Smooth muscle cell (in vitro differentiated cells): Measurements from ENCODE around the gene ITGB2. TPM values are rescaled to one million over a fixed set of nuclear protein-coding genes. Genes with fewer than 3 reads are reported as not detected.
A peak's percentile ranks its signal among the peaks of the same experiment; 100 is the strongest.

ENCODE experiments used
- DNase-seq: peaks from one replicate; lab custom pipeline; 2025; ENCODE audit not compliant: unreplicated experiment; lab: John Stamatoyannopoulos, UW
- H2AFZ ChIP-seq: fragments of 200-600 bp; sonication (generic); 2 replicates; pipeline ENCODE4 v1.6.0; 2016; ENCODE audit warnings: antibody characterized with exemption, low read depth, mild to moderate bottlenecking
- H3F3A ChIP-seq: fragments of 200-600 bp; sonication (generic); 2 replicates; pipeline ENCODE4 v1.6.0; 2017; ENCODE audit warnings: antibody characterized with exemption, low read depth
- H3K27ac ChIP-seq: fragments of 200-600 bp; sonication (generic); 2 replicates; pipeline ENCODE4 v1.5.1; 2016; ENCODE audit warnings: low read depth, mild to moderate bottlenecking
- H3K27me3 ChIP-seq: fragments of 200-600 bp; sonication (generic); 2 replicates; pipeline ENCODE4 v1.6.1; 2016; ENCODE audit warnings: low read depth, mild to moderate bottlenecking
- H3K36me3 ChIP-seq: fragments of 200-600 bp; sonication (generic); 2 replicates; pipeline ENCODE4 v1.5.1; 2016; ENCODE audit warnings: low read depth
- H3K4me1 ChIP-seq: fragments of 200-600 bp; sonication (generic); 2 replicates; pipeline ENCODE4 v1.5.1; 2016; ENCODE audit warnings: low read depth
- H3K4me2 ChIP-seq: fragments of 200-600 bp; sonication (generic); 2 replicates; pipeline ENCODE4 v1.6.0; 2016; ENCODE audit warnings: mild to moderate bottlenecking
- H3K4me3 ChIP-seq: fragments of 200-600 bp; sonication (generic); 2 replicates; pipeline ENCODE4 v1.5.1; 2016; ENCODE audit warnings: mild to moderate bottlenecking
- H3K79me2 ChIP-seq: fragments of 200-600 bp; sonication (generic); 2 replicates; pipeline ENCODE4 v1.6.0; 2016; ENCODE audit warnings: low read depth, mild to moderate bottlenecking
- H3K9ac ChIP-seq: fragments of 200-600 bp; sonication (generic); 2 replicates; pipeline ENCODE4 v1.6.0; 2016; ENCODE audit warnings: low read depth
- H3K9me3 ChIP-seq: fragments of 200-600 bp; sonication (generic); replicated peaks from 2 replicates; pipeline ENCODE4 v1.5.1; 2016; ENCODE audit warnings: low read depth
- H4K20me1 ChIP-seq: fragments of 200-600 bp; sonication (generic); 2 replicates; pipeline ENCODE4 v1.6.0; 2016; ENCODE audit warnings: low read depth
- WGBS: methylation state at CpG from one replicate; pipeline ENCODE4 v1.1.7; 2016; ENCODE audit warnings: low lambda C conversion rate; 5-methylcytosine and 5-hydroxymethylcytosine counted together
- polyA plus RNA-seq: library from polyadenylated mRNA; unstranded; fragments of >200 nt; fragmentation: Nextera tagmentation; extraction: Ambion mirVana; gene quantifications from 2 replicates; pipeline ENCODE4 v1.2.1, GENCODE V29; 2016
- total RNA-seq: library from RNA; depleted of rRNA; stranded (reverse); fragments of >200 nt; gene quantifications from 2 replicates; pipeline ENCODE4 v1.2.3, GENCODE V29; 2014
- TF ChIP-seq, protein P1 (sequence below): fragments of 200-600 bp; sonication (generic); IDR thresholded peaks from 2 replicates; pipeline ENCODE4 v1.5.1; 2017; ENCODE audit warnings: borderline replicate concordance, mild to moderate bottlenecking, antibody characterized with exemption; ENCODE audit not compliant: insufficient read depth, poor library complexity, severe bottlenecking

ITGB2 gene
- total and polyA plus RNA-seq, 2 experiments from 2014 or later: 0.18 to 0.86 TPM

DNA sequence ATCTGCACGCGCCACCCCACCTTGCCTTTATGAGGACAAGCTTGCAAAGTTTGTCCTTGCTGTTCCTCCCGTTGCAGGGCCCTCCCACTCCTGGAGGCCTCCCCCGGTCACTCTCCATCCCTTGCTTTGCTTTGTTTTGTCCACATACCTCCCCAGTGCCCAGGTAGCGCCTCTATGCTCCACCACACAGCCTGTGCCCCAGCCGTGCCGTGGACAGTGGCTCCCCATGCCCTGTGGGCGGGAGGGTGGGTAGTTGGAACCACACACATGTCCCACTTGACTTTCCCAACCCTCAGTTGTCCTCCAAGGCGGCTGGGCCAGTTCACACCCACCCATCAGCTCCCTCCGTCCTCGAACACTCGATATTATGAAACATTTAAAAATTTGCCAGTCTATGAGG is 43.7 kb upstream of the ITGB2 start:
- no peaks in the 10 kb centered on the region for H3K9me3 ChIP-seq
- no peak for DNase-seq
- peaks cover 20% of the 10 kb centered on the region for H3K79me2 ChIP-seq
- H4K20me1 ChIP-seq: peaks cover 4% of the 10 kb centered on the region
- H3K36me3 ChIP-seq: no peaks in the 10 kb centered on the region
- no peak overlapping the region for H3K9ac ChIP-seq
- H3K27ac ChIP-seq: peak overlapping the region; percentile 58
- no peak overlapping the region for H2AFZ ChIP-seq
- H3K27me3 ChIP-seq: no peaks in the 10 kb centered on the region
- peak overlapping the region; percentile 76 for H3K4me2 ChIP-seq
- peaks cover 16% of the 10 kb centered on the region for H3F3A ChIP-seq
- WGBS: 88% methylated on average over 12 of the region's 12 CpGs
- TF ChIP-seq, protein P1, sequence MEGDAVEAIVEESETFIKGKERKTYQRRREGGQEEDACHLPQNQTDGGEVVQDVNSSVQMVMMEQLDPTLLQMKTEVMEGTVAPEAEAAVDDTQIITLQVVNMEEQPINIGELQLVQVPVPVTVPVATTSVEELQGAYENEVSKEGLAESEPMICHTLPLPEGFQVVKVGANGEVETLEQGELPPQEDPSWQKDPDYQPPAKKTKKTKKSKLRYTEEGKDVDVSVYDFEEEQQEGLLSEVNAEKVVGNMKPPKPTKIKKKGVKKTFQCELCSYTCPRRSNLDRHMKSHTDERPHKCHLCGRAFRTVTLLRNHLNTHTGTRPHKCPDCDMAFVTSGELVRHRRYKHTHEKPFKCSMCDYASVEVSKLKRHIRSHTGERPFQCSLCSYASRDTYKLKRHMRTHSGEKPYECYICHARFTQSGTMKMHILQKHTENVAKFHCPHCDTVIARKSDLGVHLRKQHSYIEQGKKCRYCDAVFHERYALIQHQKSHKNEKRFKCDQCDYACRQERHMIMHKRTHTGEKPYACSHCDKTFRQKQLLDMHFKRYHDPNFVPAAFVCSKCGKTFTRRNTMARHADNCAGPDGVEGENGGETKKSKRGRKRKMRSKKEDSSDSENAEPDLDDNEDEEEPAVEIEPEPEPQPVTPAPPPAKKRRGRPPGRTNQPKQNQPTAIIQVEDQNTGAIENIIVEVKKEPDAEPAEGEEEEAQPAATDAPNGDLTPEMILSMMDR: no peak
- peaks cover 27% of the 10 kb centered on the region for H3K4me1 ChIP-seq
- H3K4me3 ChIP-seq: no peak overlapping the region

DNA sequence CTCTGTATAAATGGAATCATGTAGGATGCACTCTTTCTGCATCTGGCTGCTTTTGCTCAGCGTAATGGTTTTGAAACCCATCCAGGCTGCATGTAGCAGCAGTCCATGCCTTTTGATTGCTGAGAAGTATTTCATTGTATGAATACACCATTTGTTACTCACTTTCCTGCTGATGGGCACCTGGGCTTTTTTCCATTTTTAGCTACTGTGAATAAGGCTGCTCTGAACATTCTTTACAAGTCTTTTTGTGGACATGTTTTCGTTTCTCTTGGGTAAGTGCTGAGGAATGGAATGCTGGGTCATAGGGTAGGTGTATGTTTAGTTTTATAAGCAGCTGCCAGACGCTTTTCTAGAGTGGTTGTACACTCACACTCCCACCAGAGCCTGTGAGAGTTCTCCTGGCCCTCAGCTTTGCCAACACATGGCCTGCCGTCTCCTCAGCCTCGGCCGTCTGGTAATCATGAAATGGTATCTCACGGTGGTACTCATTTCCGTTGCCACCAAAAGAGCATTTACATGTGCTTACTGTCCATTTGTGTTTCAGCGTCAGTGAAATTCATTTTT is 41.8 kb upstream of the ITGB2 start:
- Histone ChIP-seq H3K4me3 (no peak overlapping the region), H3F3A (peaks cover 14% of the 10 kb centered on the region), H3K79me2 (peaks cover 20% of the 10 kb centered on the region), H3K9ac (peak overlapping the region; percentile 52), H3K4me2 (peak overlapping the region; percentile 76), H3K4me1 (peaks cover 40% of the 10 kb centered on the region), H2AFZ (no peak overlapping the region), H3K27me3 (no peaks in the 10 kb centered on the region), H3K9me3 (no peaks in the 10 kb centered on the region), H3K27ac (peak overlapping the region; percentile 90), H3K36me3 (no peaks in the 10 kb centered on the region), H4K20me1 (peaks cover 19% of the 10 kb centered on the region)
- no peak for DNase-seq
- TF ChIP-seq, protein P1: no peak
- WGBS: 16% methylated on average over 9 of the region's 9 CpGs

DNA sequence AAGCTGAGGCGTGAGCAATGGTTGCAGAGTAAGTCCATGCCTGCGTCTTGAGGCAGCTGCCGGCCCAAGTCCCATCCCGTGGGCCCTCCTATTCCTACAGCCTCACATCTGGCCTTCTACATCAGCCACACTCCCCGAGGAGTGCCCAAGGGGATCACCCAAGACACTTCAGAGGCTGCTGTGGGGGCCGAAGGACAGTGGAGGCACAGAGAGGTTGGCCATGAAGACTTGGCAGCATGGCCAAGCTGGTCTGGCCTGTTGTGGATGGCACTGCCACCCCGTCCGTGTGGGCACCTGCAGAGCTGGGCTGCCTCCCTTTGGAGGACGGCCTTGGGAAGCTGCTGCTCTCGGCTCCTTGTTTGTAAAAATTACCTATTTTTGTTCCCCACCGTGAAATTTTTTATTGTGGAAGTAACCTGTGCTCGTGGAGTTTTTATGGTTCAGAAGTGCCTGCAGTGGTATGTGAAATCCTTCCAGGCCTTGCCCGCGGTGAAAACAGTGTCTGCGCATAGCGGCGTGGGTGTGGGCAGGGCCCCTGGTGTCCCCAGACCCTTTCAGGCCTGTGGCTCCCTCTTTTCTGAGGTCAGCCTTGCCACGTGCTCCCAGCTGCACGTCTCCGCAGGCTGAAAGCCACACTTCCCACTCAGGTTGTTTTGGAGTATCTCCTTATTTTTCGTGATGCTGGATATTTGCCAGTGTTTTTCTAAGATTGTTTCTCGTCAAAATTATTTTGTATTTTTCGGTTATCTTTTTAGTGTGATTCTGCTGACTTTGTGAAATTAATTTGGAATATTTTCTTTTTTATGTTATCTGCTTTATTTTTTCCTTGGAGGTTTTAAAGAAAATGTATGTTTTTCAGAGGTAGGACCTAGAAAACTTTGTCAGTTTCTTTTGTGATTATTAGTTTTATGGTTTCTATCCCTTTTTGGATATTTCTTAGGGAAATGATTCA is 39.7 kb upstream of the ITGB2 start:
- no peaks in the 10 kb centered on the region for H3K27me3 ChIP-seq
- no peak for DNase-seq
- H3K4me2 ChIP-seq: no peak overlapping the region
- H3K9ac ChIP-seq: no peak overlapping the region
- H3K4me1 ChIP-seq: peaks cover 40% of the 10 kb centered on the region
- H3K27ac ChIP-seq: no peak overlapping the region
- peaks cover 26% of the 10 kb centered on the region for H3K79me2 ChIP-seq
- no peaks in the 10 kb centered on the region for H3K9me3 ChIP-seq
- no peaks in the 10 kb centered on the region for H3K36me3 ChIP-seq
- H3K4me3 ChIP-seq: no peak overlapping the region
- H2AFZ ChIP-seq: no peak overlapping the region
- peaks cover 14% of the 10 kb centered on the region for H3F3A ChIP-seq
- 98% methylated on average over 23 of the region's 23 CpGs for WGBS
- peaks cover 38% of the 10 kb centered on the region for H4K20me1 ChIP-seq
- TF ChIP-seq, protein P1: no peak
